HCT116 (cell line): ENCODE results near the gene NPS. TPM values are rescaled to one million over a fixed set of nuclear protein-coding genes. Genes with fewer than 3 reads are reported as not detected.

Source experiments
- ATAC-seq: fragments of 200-7000 bp; cut with Tn5 transposase; 2 replicates; pipeline ENCODE4 v1.9.1; 2020; ENCODE audit warnings: mild to moderate bottlenecking, moderate library complexity
- BruUV-seq: library from RNA; stranded (reverse); fragments of 400-500 nt; replicated peaks from 2 replicates; lab custom pipeline; 2021; lab: Mats Ljungman, UMichigan
- CTCF ChIA-PET: fragments of 300-600 bp; sonication (Branson Sonifier 250); formaldehyde crosslinking; loops from one replicate; lab custom pipeline; 2021; ENCODE audit warnings: antibody characterized with exemption; lab: Charles Lee
- POLR2A ChIA-PET: fragments of 300-600, 350-600 bp; sonication (Branson Sonifier 250); formaldehyde crosslinking; loops from one replicate; lab custom pipeline; 2021; ENCODE audit warnings: antibody characterized with exemption; lab: Charles Lee
- RAD21 ChIA-PET, 2 experiments: fragments of 300-600 bp; sonication (Branson Sonifier 250); formaldehyde crosslinking; loops; one replicate each; lab custom pipeline; 2023; ENCODE audit warnings: low total read pairs in 2 of 2; ENCODE audit not compliant: uncharacterized antibody in 2 of 2, unreplicated experiment in 2 of 2, low non-redundant PET in 1 of 2; lab: Charles Lee
- DNase-seq: peaks from one replicate; pipeline ENCODE4 v3.0.0-alpha.2; 2010; ENCODE audit warnings: low read depth, low spot score
- H2AFZ ChIP-seq: fragments of 200-600 bp; shearing (Covaris generic), sonication (generic); 2 replicates; pipeline ENCODE4 v1.6.1; 2017; ENCODE audit warnings: low read depth, mixed run types, mixed read lengths, antibody characterized with exemption, low read length; ENCODE audit not compliant: poor library complexity, severe bottlenecking
- H3K27ac ChIP-seq: 2 replicates; pipeline ENCODE4 v1.5.1; 2012; ENCODE audit warnings: low read depth, low read length
- H3K27me3 ChIP-seq: fragments of 200-600 bp; sonication (generic); 2 replicates; pipeline ENCODE4 v1.6.1; 2016; ENCODE audit warnings: mixed run types, low read length, mixed read lengths; ENCODE audit not compliant: insufficient read depth
- H3K36me3 ChIP-seq, 2 experiments: fragments of 200-500 bp in 1 of 2; fragments of 200-600 bp in 1 of 2; sonication (Bioruptor generic) in 1 of 2; sonication (generic) in 1 of 2; 2 replicates each; pipeline versions ENCODE4 v1.5.1 to v1.6.1; 2014 to 2016; ENCODE audit warnings: low read length in 2 of 2, inconsistent platforms in 1 of 2, mixed read lengths in 1 of 2, mixed run types in 1 of 2; ENCODE audit not compliant: insufficient read depth in 2 of 2, control insufficient read depth in 1 of 2
- H3K4me1 ChIP-seq, 2 experiments: fragments of 200-600 bp in 1 of 2; sonication (generic) in 1 of 2; 2 replicates each; pipeline versions ENCODE4 v1.5.1 to v1.6.1; 2012 to 2017; ENCODE audit warnings: low read length in 2 of 2, inconsistent platforms in 1 of 2, mild to moderate bottlenecking in 1 of 2, mixed read lengths in 1 of 2, mixed run types in 1 of 2, moderate library complexity in 1 of 2; ENCODE audit not compliant: insufficient read depth in 2 of 2, control insufficient read depth in 1 of 2
- H3K4me2 ChIP-seq: fragments of 200-600 bp; sonication (generic); 2 replicates; pipeline ENCODE4 v1.6.1; 2017; ENCODE audit warnings: mixed run types, low read length, mixed read lengths
- H3K4me3 ChIP-seq, 2 experiments: fragments of 200-600 bp in 1 of 2; sonication (generic) in 1 of 2; replicated peaks in 1 of 2; 2 replicates each; pipeline ENCODE4 v1.5.1; 2011 to 2016; ENCODE audit warnings: low read length in 2 of 2, control low read depth in 1 of 2, low read depth in 1 of 2, mild to moderate bottlenecking in 1 of 2, mixed read lengths in 1 of 2, mixed run types in 1 of 2
- H3K79me2 ChIP-seq: fragments of 200-600 bp; sonication (generic); 2 replicates; pipeline ENCODE4 v1.6.1; 2017; ENCODE audit warnings: mild to moderate bottlenecking, mixed run types, low read length, moderate library complexity, mixed read lengths; ENCODE audit not compliant: insufficient read depth
- H3K9ac ChIP-seq: fragments of 200-600 bp; sonication (generic); 2 replicates; pipeline ENCODE4 v1.6.1; 2016; ENCODE audit warnings: low read length, mixed read lengths
- H3K9me2 ChIP-seq: fragments of 200-600 bp; sonication (generic), shearing (Covaris generic); 2 replicates; pipeline ENCODE4 v1.6.1; 2017; ENCODE audit warnings: mixed run types, mild to moderate bottlenecking, moderate library complexity; ENCODE audit not compliant: insufficient read depth
- H3K9me3 ChIP-seq, 2 experiments: fragments of 200-500 bp in 1 of 2; fragments of 200-600 bp in 1 of 2; sonication (Bioruptor generic) in 1 of 2; sonication (generic) in 1 of 2; 2 replicates each; pipeline ENCODE4 v1.6.1; 2014 to 2017; ENCODE audit warnings: low read length in 2 of 2, mixed read lengths in 2 of 2, inconsistent platforms in 1 of 2, low read depth in 1 of 2, mild to moderate bottlenecking in 1 of 2, mixed run types in 1 of 2, moderate library complexity in 1 of 2; ENCODE audit not compliant: control insufficient read depth in 1 of 2, insufficient read depth in 1 of 2
- H4K20me1 ChIP-seq: fragments of 200-600 bp; sonication (generic), shearing (Covaris generic); 2 replicates; pipeline ENCODE4 v1.6.1; 2017; ENCODE audit warnings: mixed run types, mild to moderate bottlenecking, moderate library complexity; ENCODE audit not compliant: insufficient read depth
- ATF3 ChIP-seq: IDR thresholded peaks from 2 replicates; pipeline ENCODE4 v1.6.1; 2012
- CEBPB ChIP-seq: IDR thresholded peaks from 2 replicates; pipeline ENCODE4 v1.6.1; 2012; ENCODE audit warnings: low read depth
- CTCF ChIP-seq, 3 experiments: fragments of 200-600 bp in 1 of 3; sonication (generic) in 1 of 3; IDR thresholded peaks in 2 of 3; conservative IDR thresholded peaks in 1 of 3; 2 replicates each; pipeline ENCODE4 v1.5.1; 2012 to 2017; ENCODE audit warnings: low read depth in 2 of 3, low read length in 2 of 3, antibody characterized with exemption in 1 of 3, borderline replicate concordance in 1 of 3, control low read depth in 1 of 3, mild to moderate bottlenecking in 1 of 3, mixed read lengths in 1 of 3, mixed run types in 1 of 3, moderate library complexity in 1 of 3; ENCODE audit not compliant: insufficient read depth in 1 of 3
- EGR1 ChIP-seq: IDR thresholded peaks from 2 replicates; pipeline ENCODE4 v1.6.1; 2012; ENCODE audit warnings: low read depth
- ELF1 ChIP-seq: IDR thresholded peaks from 2 replicates; pipeline ENCODE4 v1.6.1; 2012; ENCODE audit warnings: low read depth, borderline replicate concordance
- FOSL1 ChIP-seq: IDR thresholded peaks from 2 replicates; pipeline ENCODE4 v1.6.1; 2012; ENCODE audit warnings: low read depth
- JUND ChIP-seq: IDR thresholded peaks from 2 replicates; pipeline ENCODE4 v1.6.1; 2012
- POLR2A ChIP-seq: IDR thresholded peaks from 2 replicates; pipeline ENCODE4 v1.7.0; 2011; ENCODE audit warnings: borderline replicate concordance; ENCODE audit not compliant: insufficient read depth, insufficient read length; ENCODE audit errors: extremely low read depth
- RAD21 ChIP-seq: IDR thresholded peaks from 2 replicates; pipeline ENCODE4 v1.6.1; 2012; ENCODE audit warnings: low read depth, mild to moderate bottlenecking
- SP1 ChIP-seq: IDR thresholded peaks from 2 replicates; pipeline ENCODE4 v1.6.1; 2012; ENCODE audit warnings: low read depth
- TCF7L2 ChIP-seq: IDR thresholded peaks from 2 replicates; pipeline ENCODE4 v1.7.0; 2011; ENCODE audit warnings: borderline replicate concordance, inconsistent platforms; ENCODE audit not compliant: insufficient read depth, insufficient read length; ENCODE audit errors: extremely low read depth
- YY1 ChIP-seq: IDR thresholded peaks from 2 replicates; pipeline ENCODE4 v1.6.1; 2011; ENCODE audit warnings: low read length, low read depth, moderate library complexity, mild to moderate bottlenecking; ENCODE audit not compliant: insufficient replicate concordance; ENCODE audit errors: extremely low read depth
- intact Hi-C: fragments of 100-400 bp; cut with micrococcal nuclease; formaldehyde crosslinking; loops from 2 replicates; pipeline ENCODE4 v1.10.0; 2022
- total RNA-seq: library from RNA; stranded (reverse); gene quantifications from one replicate; pipeline ENCODE4 v1.2.1, GENCODE V29; 2021; ENCODE audit not compliant: unreplicated experiment

Gene NPS
- total RNA-seq, 1 experiment from 2014 or later: not detected

- intact Hi-C loops: no loop called here
- H3K27ac ChIP-seq: no peak overlapping the region
- TF ChIP-seq ELF1 (no peak), SP1 (no peak), EGR1 (no peak), POLR2A (no peak)
- no peak for DNase-seq
- H3K9ac ChIP-seq: no peak overlapping the region
- ChIA-PET RAD21 (no interaction called here), POLR2A (no interaction called here), CTCF (no interaction called here)
- no TSS peak for BruUV-seq
- no peaks in the 10 kb centered on the region for H3K9me2 ChIP-seq
- no peaks in the 10 kb centered on the region for H3K36me3 ChIP-seq
- no peaks in the 10 kb centered on the region for H3K79me2 ChIP-seq
- no peaks in the 10 kb centered on the region for H3K9me3 ChIP-seq
- no peaks in the 10 kb centered on the region; the same call in 1 of the 2 replicates for H4K20me1 ChIP-seq
- H3K4me2 ChIP-seq: no peak overlapping the region
- H3K4me1 ChIP-seq: no peaks in the 10 kb centered on the region
- no peak overlapping the region for H3K4me3 ChIP-seq
- H2AFZ ChIP-seq: no peak overlapping the region
- no peak for ATAC-seq
- peaks cover 49% of the 10 kb centered on the region for H3K27me3 ChIP-seq
These were observed 38.7 kb downstream of the NPS start for GRCh38 chr10:127587668-127588365.

- no peaks in the 10 kb centered on the region for H3K9me2 ChIP-seq
- no peak overlapping the region for H3K4me3 ChIP-seq
- RAD21 ChIA-PET: no interaction called here
- ATAC-seq (no peak), DNase-seq (no peak)
- H2AFZ ChIP-seq: no peak overlapping the region
- H3K27me3 ChIP-seq: peaks cover 51% of the 10 kb centered on the region
- H3K4me2 ChIP-seq: no peak overlapping the region
- H3K9me3 ChIP-seq: no peaks in the 10 kb centered on the region
- H3K9ac ChIP-seq: no peak overlapping the region
- H4K20me1 ChIP-seq: no peaks in the 10 kb centered on the region; the same call in 1 of the 2 replicates
- TF ChIP-seq FOSL1 (no peak), ATF3 (no peak), YY1 (no peak), SP1 (no peak), CEBPB (no peak), RAD21 (no peak), CTCF (IDR thresholded peaks at IDR 0.05 in 2 of 3, conservative IDR thresholded peaks at IDR 0.05 in 1 of 3; ENCODE audit: borderline replicate concordance in 1 of 3, insufficient read depth in 1 of 3, low read depth in 2 of 3, low read length in 2 of 3) (no peak), TCF7L2 (no peak), POLR2A (no peak), JUND (no peak)
- POLR2A ChIA-PET: no interaction called here
- intact Hi-C loops: no loop called here
- H3K36me3 ChIP-seq: no peaks in the 10 kb centered on the region
- H3K4me1 ChIP-seq: no peaks in the 10 kb centered on the region
- no TSS peak for BruUV-seq
- no peaks in the 10 kb centered on the region for H3K79me2 ChIP-seq
- no peak overlapping the region for H3K27ac ChIP-seq
- CTCF ChIA-PET: no interaction called here
These were observed 43.5 kb downstream of the NPS start for GRCh38 chr10:127592586-127592985.
